MM.1S (cell line): ENCODE data around the gene PPP4R3A.
"Not testable (repeated sequence)": the region's sequence is repeated elsewhere in the genome, so short reads cannot be mapped to it uniquely, and the experiment has no call there.

Experiments used
- DNase-seq: peaks from one replicate; pipeline ENCODE4 v3.0.0-alpha.2; 2015
- H2AFZ ChIP-seq: fragments of 300-600 bp; sonication (generic); 2 replicates; pipeline ENCODE4 v1.6.0; 2016; ENCODE audit warnings: antibody characterized with exemption, low read length
- H3F3A ChIP-seq: fragments of 300-600 bp; sonication (generic); 2 replicates; pipeline ENCODE4 v1.6.1; 2016; ENCODE audit warnings: mild to moderate bottlenecking, antibody characterized with exemption, low read length, moderate library complexity, mixed read lengths; ENCODE audit not compliant: insufficient read depth
- H3K27ac ChIP-seq: fragments of 300-600 bp; sonication (generic); 2 replicates; pipeline ENCODE4 v1.5.1; 2016; ENCODE audit warnings: mild to moderate bottlenecking, low read length
- H3K27me3 ChIP-seq: fragments of 300-600 bp; sonication (generic); replicated peaks from 2 replicates; pipeline ENCODE4 v1.6.0; 2016; ENCODE audit warnings: low read length; ENCODE audit not compliant: insufficient read depth
- H3K36me3 ChIP-seq: fragments of 300-600 bp; sonication (generic); replicated peaks from 2 replicates; pipeline ENCODE4 v1.6.1; 2016; ENCODE audit warnings: mild to moderate bottlenecking, low read length, mixed read lengths; ENCODE audit not compliant: insufficient read depth
- H3K4me1 ChIP-seq: fragments of 300-600 bp; sonication (generic); 2 replicates; pipeline ENCODE4 v1.6.1; 2016; ENCODE audit warnings: low read length, mixed read lengths
- H3K4me2 ChIP-seq: fragments of 300-600 bp; sonication (generic); 2 replicates; pipeline ENCODE4 v1.6.0; 2016; ENCODE audit warnings: low read depth, low read length
- H3K4me3 ChIP-seq: fragments of 300-600 bp; sonication (generic); 2 replicates; pipeline ENCODE4 v1.5.1; 2016; ENCODE audit warnings: low read length, mixed read lengths
- H3K79me2 ChIP-seq: fragments of 300-600 bp; sonication (generic); 2 replicates; pipeline ENCODE4 v1.6.1; 2016; ENCODE audit warnings: mixed run types, low read length, mixed read lengths
- H3K9ac ChIP-seq: fragments of 300-600 bp; sonication (generic); 2 replicates; pipeline ENCODE4 v1.6.1; 2016; ENCODE audit warnings: low read length, mixed read lengths
- H3K9me2 ChIP-seq: fragments of 300-600 bp; sonication (generic); replicated peaks from 2 replicates; pipeline ENCODE4 v1.6.1; 2016; ENCODE audit warnings: mild to moderate bottlenecking, low read length, mixed read lengths; ENCODE audit not compliant: insufficient read depth
- H3K9me3 ChIP-seq: fragments of 300-600 bp; sonication (generic); replicated peaks from 2 replicates; pipeline ENCODE4 v1.6.1; 2016; ENCODE audit warnings: mild to moderate bottlenecking, low read length, mixed read lengths; ENCODE audit not compliant: insufficient read depth
- H4K20me1 ChIP-seq: fragments of 300-600 bp; sonication (generic); 2 replicates; pipeline ENCODE4 v1.6.1; 2016; ENCODE audit warnings: mild to moderate bottlenecking, low read length, moderate library complexity, mixed read lengths; ENCODE audit not compliant: insufficient read depth
- CTCF ChIP-seq: fragments of 300-600 bp; sonication (generic); IDR thresholded peaks from 2 replicates; pipeline ENCODE4 v1.5.1; 2016; ENCODE audit warnings: antibody characterized with exemption, low read length, mixed read lengths
- EZH2 ChIP-seq: fragments of 300-600 bp; sonication (generic); optimal IDR thresholded peaks from 2 replicates; pipeline ENCODE3; 2017; ENCODE audit warnings: low read depth, mild to moderate bottlenecking, antibody characterized with exemption, low read length, mixed read lengths
- EZH2phosphoT487 ChIP-seq: fragments of 300-600 bp; sonication (generic); IDR thresholded peaks from 2 replicates; pipeline ENCODE4 v1.6.1; 2018; ENCODE audit warnings: antibody characterized with exemption, low read length

PPP4R3A gene

GRCh38 chr14:91536327-91536726, 26.2 kb upstream of the PPP4R3A start:
- Histone ChIP-seq H3K9me3 (no peaks in the 10 kb centered on the region), H3K4me2 (no peak overlapping the region), H3K4me3 (no peak overlapping the region), H3F3A (no peaks in the 10 kb centered on the region), H3K4me1 (no peaks in the 10 kb centered on the region), H3K27me3 (no peaks in the 10 kb centered on the region), H3K9me2 (no peaks in the 10 kb centered on the region), H2AFZ (no peak overlapping the region), H4K20me1 (no peaks in the 10 kb centered on the region), H3K27ac (no peak overlapping the region), H3K36me3 (no peaks in the 10 kb centered on the region), H3K79me2 (no peaks in the 10 kb centered on the region), H3K9ac (no peak overlapping the region)
- DNase-seq: no peak
- TF ChIP-seq EZH2phosphoT487 (no peak), EZH2 (no peak), CTCF (no peak)

- H3K27ac ChIP-seq, H3K9me2 ChIP-seq, H3F3A ChIP-seq, H3K9me3 ChIP-seq, H3K27me3 ChIP-seq, H3K4me1 ChIP-seq, H4K20me1 ChIP-seq, H3K9ac ChIP-seq, H2AFZ ChIP-seq, H3K4me2 ChIP-seq, H3K4me3 ChIP-seq, DNase-seq, H3K36me3 ChIP-seq, H3K79me2 ChIP-seq: not testable (repeated sequence)
Observed at GRCh38 chr14:91534059-91534458, 23.9 kb upstream of the PPP4R3A start.

GRCh38 chr14:91533623-91534022, 23.5 kb upstream of the PPP4R3A start:
- no peak overlapping the region for H2AFZ ChIP-seq
- no peaks in the 10 kb centered on the region for H3K9me3 ChIP-seq
- H3K79me2 ChIP-seq: no peaks in the 10 kb centered on the region
- H3K27ac ChIP-seq: no peak overlapping the region
- no peak overlapping the region for H3K4me3 ChIP-seq
- H4K20me1 ChIP-seq: no peaks in the 10 kb centered on the region
- H3K4me2 ChIP-seq: no peak overlapping the region
- H3K9me2 ChIP-seq: no peaks in the 10 kb centered on the region
- H3F3A ChIP-seq: no peaks in the 10 kb centered on the region
- H3K27me3 ChIP-seq: no peaks in the 10 kb centered on the region
- no peak for DNase-seq
- TF ChIP-seq EZH2phosphoT487 (no peak), EZH2 (no peak), CTCF (no peak)
- H3K9ac ChIP-seq: no peak overlapping the region
- H3K4me1 ChIP-seq: no peaks in the 10 kb centered on the region
- H3K36me3 ChIP-seq: no peaks in the 10 kb centered on the region

- Histone ChIP-seq H3K4me3 (no peak overlapping the region), H3K79me2 (no peaks in the 10 kb centered on the region), H3K4me1 (no peaks in the 10 kb centered on the region), H3K36me3 (no peaks in the 10 kb centered on the region), H3K27ac (no peak overlapping the region), H3K4me2 (no peak overlapping the region), H2AFZ (no peak overlapping the region), H3K9ac (no peak overlapping the region), H3K9me2 (no peaks in the 10 kb centered on the region), H3K9me3 (no peaks in the 10 kb centered on the region), H3K27me3 (no peaks in the 10 kb centered on the region), H4K20me1 (no peaks in the 10 kb centered on the region), H3F3A (no peaks in the 10 kb centered on the region)
- no peak for TF ChIP-seq CTCF
- TF ChIP-seq EZH2: no peak
- no peak for TF ChIP-seq EZH2phosphoT487
- DNase-seq: no peak
Observed at GRCh38 chr14:91523972-91524371, 13.9 kb upstream of the PPP4R3A start.
